RKO (cell line): ENCODE data around the gene MAD1L1.
"Not testable (repeated sequence)": the region's sequence is repeated elsewhere in the genome, so short reads cannot be mapped to it uniquely, and the experiment has no call there.

ENCODE experiments used
- DNase-seq: peaks from one replicate; pipeline ENCODE4 v3.0.0-alpha.2; 2016; ENCODE audit warnings: low spot score

The MAD1L1 gene

DNA sequence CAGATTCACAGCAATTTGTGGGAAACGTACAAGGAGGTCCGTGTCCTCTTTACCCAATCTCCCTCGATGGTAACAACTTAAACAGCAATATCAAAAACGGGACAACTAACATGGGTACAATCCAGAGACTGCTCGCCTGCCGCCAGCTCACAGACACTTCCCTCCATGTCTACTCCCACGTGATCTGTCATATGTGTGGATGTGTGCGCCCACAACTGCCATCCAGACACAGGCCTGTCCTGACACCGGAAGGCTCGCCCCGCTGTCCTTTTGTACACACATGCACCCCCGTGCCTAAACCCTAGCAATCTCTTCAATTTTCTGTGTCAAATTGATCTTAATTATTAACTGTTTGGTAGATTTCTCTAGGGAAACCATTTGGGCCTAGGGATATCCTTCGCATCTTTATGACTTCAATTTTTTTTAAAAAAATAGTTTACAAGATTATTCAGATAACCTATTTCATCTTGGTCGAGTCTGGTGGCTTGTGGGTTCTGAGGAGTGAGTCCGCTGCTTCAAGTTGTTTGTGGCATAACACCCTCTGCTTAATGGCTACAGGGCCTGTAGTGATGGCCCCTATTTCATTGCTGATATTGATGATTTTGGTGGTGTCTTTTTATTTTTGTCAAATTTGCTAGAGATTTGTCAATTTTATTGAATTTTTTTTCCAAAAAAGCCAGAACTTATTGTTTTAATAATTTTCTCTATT, 260.6 kb downstream of the MAD1L1 start:
- DNase-seq = no peak

DNA sequence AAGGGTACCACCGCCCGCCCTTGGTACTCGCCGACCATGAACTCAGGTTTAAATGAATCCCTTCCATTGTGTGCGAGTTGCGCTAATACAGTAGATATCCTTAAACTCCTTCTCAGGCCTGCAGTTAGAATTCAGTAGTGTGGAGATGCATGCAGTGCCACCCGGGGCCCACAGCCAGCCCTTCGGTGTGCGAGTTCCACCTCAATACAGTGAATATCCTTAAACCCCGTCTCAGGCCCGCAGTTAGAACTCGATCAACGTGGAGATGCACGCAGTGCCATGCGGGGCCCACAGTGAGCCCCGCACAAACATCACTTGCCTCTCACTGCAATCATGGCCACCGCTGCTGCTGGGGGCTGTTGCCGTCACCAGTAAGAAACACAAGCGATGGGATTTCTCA, 261.9 kb downstream of the MAD1L1 start:
- no peak for DNase-seq

DNA sequence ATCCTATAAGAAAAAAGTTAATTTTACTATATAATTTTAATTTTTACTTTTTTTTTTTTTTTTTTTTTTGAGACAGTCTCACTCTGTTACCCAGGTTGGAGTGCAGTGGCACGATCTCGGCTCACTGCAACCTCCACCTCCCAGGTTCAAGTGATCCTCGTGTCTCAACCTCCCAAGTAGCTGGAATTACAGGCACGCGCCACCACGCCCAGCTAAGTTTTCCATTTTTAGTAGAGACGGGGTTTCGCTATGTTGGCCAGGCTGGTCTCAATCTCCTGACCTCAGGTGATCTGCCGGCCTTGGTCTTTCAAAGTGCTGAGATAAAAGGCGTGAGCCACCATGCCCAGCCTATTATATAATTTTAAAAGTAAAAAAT, 262.5 kb downstream of the MAD1L1 start:
- DNase-seq = not testable (repeated sequence)

DNA sequence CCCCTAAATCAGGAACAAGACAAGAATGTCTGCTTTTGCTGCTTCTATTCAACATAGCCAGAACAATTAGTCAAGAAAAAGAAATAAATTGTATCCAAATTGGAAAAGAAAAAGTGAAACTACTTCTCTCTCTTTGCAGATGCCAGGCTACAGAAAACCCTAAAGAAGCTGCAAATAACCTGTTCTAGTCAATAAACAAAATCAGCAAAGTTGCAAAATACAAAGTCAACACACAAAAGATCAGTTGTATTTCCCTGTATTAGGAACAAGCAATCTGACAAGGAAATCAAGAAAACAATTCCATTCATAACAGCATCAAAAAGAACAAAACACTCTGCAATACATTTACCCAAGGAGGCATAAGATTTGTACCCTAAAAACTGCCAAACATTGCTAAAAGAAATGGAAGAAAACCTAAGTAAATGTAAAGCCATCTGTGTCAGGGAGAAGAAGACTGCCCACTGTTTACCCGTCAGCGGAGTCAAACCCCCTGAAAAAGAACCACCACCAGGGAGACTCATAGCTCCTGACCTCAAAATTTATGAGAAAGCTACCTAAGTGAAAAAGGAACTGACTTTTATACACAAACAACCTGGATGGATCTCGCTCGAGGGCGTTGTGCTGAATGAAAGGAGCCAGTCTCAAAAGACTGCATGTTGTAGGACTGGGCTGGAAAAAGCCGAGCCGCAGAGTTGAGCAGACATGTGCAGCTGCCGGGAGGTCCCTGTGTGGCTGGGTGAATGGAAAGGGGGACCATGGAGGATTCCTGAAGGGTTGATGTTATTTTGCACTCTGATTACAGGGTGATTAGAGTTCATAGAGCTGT, 263.1 kb downstream of the MAD1L1 start:
- DNase-seq = no peak

DNA sequence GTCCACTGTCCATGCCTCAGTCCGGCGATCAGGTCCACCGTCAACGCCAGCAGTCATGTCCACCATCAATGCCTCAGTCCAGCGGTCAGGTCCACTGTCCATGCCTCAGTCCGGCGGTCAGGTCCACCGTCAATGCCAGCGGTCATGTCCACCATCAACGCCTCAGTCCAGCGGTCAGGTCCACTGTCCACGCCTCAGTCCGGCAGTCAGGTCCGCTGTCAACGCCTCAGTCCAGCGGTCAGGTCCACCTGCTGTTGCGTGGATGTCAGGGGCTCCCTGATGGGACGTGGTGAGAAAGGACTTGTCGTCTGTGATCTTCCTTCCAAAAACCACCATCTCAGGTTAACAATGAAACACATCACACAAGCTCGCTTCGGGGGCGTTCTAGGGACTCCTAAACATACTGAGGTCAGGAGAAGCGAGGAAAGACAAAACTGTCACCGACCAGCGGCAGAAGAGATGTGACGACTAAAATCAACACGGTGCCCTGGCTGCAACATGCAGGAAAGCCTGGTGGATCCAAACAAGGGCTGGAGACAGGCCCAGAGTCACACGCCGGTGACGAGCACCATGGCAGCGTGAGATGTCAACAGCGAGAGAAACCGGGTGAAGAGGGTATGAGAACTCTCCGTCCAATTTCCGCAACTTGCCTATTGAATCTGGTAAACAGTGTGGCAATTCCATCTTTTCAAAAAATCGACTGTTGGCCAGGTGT, 264.2 kb downstream of the MAD1L1 start:
- no peak for DNase-seq

DNA sequence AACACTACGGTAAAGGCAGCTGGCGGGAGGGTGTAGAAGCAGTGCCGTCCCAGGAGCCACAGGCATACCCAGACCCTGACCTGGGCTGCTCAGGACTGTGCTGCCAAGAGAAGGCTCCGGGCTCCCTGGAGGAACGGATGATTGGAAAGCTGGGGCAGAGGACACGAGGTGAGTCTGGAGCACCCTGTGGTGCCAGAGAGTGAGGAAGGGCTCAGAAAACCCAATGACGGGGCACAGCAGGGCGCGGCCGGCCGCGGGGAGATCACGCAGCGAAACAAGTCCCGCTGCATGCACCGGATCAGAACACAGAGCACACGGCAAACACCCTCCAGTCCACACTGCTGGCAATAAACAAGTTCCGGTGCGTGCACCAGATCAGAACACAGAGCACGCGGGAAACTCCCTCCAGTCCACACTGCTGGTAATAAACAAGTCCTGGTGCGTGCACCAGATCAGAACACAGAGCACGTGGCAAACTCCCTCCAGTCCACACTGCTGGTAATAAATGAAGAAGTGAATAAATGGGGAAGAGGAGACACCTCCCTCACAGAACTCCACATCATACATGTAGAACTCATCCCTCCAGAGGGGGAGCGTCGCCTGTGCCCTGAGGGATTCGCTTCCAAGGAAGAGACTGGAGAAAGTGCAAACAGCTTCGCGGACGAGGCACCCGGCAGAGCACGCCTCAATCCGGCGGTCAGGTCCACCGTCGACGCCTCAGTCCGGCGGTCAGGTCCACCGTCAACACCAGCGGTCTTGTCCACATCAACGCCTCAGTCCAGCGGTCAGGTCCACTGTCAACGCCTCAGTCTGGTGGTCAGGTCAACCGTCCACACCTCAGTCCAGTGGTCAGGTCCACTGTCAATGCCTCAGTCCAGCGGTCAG, 265.0 kb downstream of the MAD1L1 start:
- DNase-seq = no peak

DNA sequence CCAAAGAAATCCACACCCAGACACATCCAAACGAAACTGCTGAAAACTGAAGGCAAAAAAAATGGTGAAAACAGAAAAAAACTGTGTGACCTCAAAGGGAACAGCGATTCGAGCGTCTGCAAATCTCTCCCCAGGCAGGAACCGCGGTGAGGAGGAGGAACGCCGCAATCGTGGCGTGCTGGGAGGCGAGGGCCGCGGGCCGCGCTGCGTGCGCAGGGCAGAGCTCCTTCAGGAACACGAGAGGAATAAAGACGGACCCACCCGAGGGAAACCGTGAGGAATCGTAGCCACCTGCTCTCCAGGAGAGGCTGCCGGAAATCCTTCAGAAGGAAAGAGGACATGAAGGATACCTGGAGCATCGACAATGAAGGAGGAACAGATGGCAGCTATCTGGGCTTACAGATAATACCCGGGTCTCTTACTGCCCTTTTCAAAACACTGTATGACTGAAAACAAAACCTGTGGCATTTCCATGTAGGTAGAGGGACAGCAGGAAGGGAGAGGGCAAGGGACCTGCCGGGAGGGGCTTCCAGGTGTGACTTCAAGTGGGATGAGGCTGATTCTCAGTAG, 266.0 kb downstream of the MAD1L1 start:
- no peak for DNase-seq

DNA sequence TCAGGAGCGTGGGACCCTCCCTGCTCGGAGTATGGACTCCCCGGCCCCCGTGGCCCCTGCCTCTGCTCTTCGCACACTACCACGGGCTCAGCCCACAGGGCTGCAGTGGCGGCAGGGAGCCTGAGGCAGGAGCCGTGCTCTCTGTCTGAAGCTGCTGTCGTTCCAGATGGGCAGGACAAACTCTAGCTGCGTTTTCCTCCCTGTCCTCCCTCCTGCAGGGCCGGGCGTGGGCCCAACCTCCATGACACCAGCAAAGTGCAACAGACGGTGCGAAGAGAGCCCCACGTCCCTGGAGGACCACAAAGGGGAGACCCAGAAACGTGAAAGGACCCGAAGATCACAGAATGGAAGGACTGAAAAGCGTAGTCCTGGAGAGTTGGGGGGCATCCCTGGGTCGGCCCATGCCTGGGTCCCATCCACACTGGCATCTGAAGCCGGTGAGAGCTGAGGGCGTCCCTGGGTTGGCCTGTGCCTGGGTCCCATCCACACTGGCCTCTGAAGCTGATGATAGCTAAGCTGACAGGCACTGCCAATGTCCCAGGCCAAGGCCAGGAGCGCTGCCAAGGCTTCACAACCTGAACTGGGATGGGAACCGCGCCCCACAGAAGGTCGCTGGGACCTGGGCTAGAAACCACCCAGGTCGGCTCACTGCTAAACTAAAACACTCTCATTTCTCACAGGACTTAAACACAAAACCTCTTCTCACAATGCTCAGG, 267.0 kb downstream of the MAD1L1 start:
- DNase-seq = no peak

DNA sequence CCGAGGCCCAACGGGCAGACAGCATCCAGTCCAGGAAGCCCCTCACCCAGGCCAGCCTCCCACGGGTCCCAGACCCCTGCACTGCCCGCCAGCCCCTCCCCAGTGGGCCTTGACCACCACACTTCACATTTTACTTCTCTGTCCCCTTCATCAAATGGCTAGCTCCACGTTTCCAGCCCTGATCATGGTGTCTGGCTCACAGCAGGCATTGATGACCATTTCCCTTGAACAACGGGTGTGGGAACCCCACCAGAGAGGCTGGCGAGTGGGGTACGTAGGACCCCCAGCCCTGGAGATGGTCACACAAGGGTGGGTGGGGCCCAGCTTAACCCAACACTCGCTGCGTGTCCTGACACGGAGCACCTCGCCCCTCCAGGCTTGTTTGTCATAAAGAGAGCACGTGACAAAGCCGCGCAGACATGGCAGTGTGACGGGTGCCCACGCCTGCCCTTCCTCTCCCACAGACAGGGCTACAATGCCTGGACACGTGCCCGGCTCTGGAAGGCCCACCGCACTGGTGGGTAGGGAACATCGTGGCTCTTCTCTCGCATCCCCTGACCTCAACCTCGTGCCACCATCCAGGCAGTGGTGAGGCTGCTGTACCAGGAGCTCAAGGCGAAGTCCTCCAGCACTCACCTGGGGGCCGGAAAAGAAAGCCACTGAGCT, 267.7 kb downstream of the MAD1L1 start:
- no peak for DNase-seq

DNA sequence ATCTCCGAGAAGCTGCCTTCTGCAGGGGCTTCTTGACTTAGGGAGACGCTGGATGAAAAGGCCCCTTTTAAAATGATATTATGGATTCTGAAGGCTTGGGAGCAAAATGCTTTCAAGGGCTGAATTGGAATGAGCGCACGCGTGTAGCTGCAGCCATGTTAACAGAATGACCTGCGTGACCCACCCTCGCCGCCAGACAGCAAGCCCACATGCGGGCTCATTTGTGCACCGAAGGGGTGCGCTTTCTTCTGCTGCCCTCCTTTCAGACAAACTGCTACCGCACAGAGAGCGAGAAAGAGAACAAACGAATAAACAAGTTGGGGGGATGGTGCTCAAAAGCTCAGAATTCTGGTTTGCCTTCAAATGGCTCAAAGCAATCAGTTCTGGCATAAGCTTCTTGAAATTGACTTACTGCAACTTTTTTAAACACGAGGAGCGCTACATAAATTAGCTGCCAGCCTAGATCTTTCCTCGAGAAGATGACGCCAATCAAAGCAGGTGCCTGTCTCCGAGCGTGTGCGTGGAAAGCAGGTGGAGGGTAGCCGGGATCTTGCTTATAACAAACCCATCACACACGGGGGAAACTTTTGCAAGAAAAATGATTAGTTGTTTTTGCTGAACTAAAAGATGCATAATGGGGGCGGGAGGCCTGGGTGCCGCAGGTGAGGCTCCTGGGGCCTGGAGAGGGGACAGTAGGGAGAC, 268.4 kb downstream of the MAD1L1 start:
- DNase-seq = no peak

DNA sequence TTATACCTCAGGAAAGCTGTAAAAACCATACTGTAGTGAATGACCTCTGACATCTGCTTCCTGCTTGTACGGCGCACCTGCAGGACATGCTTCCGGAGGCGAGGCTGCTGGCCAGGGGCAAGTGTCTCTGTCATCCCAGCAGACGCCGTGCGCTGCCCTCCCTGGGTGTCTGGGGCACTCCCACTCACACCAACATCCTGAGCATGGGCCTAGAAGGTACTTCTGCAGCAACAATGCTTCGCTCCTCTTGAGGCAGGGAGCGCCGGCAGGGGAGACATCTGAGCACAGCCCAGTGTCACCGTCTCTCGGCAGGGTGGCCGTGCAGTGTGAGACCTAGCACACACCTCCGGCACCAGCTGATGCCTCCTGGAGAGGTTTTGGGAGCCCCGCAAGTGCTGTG, 269.2 kb downstream of the MAD1L1 start:
- no peak for DNase-seq

DNA sequence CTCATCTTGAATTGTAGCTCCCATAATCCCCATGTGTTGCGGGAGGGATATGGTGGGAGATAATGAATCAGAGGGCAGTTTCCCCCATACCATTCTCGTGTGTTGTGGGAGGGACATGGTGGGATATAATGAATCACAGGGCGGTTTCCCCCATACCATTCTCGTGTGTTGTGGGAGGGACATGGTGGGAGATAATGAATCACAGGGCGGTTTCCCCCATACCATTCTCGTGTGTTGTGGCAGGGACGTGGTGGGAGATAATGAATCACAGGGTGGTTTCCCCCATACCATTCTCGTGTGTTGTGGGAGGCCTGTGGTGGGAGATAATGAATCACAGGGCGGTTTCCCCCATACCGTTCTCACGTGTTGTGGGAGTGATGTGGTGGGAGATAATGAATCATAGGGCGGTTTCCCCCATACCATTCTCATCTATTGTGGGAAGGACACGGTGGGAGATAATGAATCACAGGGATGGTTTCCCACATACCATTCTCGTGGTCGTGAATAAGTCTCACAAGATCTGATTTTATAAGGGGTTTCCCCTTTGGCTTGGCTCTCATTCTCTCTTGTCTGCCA, 271.0 kb downstream of the MAD1L1 start:
- peak; percentile 19 for DNase-seq

DNA sequence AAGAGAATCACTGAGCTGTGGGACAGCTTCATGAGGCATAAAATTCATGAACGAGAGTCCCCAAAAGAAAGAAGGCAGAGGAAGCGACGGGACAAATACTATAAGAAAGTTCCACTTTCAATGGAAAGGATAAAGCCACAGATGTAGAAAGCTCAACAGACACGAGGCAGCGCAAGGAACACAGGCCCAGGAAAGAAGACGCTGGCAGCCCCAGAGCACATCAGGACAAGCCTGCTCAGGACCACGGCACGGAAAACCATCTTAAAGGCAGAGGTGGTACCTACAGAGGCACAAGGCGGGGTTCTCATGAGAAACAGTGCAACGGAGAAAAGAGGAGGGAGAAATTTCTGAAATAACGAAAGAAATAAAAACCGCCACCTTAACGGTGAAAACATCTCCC, 273.4 kb downstream of the MAD1L1 start:
- DNase-seq = no peak

DNA sequence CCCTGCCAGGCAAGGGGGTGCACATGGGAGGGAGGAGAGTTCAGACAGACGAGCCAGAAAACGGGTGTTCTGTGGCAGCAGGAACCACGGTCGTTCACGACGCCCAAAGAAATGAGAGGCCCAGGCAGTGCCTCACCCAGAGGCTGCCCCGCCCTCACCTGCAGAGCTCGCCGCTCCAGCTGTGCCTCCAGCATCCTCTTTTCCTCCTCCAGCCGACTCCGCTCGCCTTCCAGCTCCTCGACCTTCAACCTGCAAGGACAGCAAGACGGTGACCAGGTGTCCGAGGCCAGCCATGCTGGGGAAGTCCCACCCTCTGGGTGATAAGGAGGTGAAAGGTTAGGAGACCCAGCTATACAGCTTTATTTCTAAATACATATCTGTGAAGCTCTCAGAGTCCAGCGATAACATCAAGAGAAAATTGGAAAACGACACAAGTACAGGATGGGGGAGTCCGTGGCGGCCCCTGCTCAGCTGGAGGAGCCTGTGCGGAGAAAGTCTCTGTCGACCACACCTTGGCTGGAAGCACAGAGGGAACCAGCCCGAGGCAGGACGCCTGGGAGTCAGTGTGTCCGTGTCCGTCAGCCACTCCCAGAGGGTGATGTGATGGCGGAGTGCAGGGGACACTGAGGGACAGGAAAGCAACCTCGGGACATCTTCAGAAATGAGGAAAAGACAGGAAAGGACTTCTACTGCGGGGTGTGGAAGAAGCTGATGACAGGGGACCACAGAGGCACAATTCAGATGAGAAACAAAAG, 275.1 kb downstream of the MAD1L1 start:
- no peak for DNase-seq

DNA sequence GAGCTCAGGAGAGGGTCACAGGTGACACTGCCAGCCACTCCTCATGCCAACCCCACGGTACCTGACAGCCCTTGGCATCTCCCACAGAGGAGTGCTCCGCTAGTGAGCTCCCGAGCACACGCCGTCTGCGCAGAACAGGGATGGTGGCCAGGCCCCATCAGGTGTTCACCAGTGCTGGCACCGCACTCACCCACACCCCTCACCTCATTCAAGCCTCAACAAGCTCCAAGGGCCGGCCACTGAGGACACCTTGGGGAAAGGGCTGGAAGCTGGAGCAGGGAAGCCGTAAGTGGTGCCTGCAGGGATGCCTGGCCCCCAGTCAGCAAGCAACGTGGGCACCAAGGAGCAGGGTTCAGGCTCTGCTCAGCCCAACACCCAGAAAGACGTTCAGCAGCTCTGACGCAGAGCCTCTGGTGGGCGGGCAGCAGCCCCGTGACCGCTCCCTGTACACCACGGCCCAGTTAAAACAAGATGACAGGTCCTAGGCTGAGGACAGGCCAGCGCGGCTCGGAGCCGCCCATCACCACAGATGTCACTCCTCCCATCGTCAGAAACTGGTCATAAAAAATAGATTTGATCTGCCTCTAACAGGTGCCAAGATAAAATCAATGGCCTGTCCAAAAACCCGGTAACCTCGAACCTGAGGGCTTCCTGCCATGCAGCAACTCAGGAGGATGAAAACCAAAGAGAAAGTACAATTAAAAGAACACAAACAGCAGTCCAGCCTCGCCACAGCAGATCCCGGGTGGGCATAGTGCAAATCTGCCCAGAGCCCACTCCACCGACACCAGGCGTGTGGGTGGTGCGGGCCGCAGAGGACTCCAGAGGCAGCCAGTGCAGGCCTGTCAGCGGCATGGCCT, 275.9 kb downstream of the MAD1L1 start:
- DNase-seq = no peak

DNA sequence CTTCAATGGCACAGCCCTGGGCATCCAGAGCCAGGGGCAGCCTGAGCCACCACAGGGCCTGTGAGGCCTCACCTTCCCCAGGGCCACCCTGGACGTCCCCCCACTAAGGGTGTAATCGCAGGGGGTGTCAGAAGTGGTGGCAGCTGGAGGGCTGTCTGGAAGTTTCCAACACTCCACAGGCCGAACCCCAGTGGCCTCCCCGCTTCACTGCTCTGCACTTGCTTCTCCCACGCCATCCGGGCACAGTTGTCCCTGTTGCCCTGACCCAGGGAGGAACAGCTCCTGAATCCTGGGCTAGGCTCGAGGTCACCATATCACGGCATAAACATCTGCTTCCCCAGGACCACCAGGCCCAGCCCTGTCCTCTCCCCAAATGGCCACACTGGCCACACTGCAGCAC, 276.6 kb downstream of the MAD1L1 start:
- no peak for DNase-seq

DNA sequence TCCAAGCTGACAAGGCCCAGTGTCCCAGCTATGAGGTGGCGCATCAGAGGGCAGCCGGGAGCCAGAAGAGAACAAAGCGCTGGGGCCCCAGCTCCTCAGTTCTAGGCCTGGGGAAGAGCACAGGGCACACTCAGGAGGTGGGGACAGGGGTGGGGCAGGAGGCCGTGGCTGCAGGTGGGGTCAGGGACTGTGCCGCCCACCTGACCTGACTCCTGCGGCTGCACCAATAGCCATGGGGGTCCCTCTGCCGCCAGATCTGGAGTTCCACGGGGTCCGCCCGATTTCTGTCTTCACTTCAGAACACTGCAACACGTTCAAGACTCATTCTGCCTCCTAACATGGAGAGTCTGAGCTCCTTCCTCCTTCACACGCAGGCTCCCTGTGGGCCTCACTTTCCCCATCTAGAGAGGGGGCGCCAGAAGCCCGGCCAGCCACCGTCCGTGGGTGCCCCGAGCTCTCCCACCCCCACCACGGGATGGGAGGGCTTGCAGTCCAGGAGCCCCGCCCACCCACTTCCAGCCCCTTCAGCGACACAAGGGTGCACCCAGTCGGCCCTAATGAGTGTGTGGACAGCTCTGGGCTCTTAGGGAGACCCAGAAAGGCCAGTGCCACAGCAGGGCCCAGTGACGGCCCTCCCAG, 278.3 kb downstream of the MAD1L1 start:
- DNase-seq = no peak
